Neutrophil (primary cell): ENCODE data around the gene HOXC10.

Experiments used
- H3K27ac ChIP-seq: fragments of 200-600 bp; sonication (generic); 2 replicates; pipeline ENCODE4 v1.5.1; 2016; ENCODE audit warnings: mild to moderate bottlenecking, moderate library complexity
- H3K27me3 ChIP-seq: fragments of 200-600 bp; sonication (generic); 2 replicates; pipeline ENCODE4 v1.6.0; 2016; ENCODE audit warnings: mild to moderate bottlenecking
- H3K36me3 ChIP-seq: fragments of 200-600 bp; sonication (generic); 2 replicates; pipeline ENCODE4 v1.5.1; 2017
- H3K4me1 ChIP-seq, 2 experiments: fragments of 200-600 bp in 1 of 2; sonication (generic) in 1 of 2; 1 replicate in 1 of 2; 2 replicates in 1 of 2; pipeline versions ENCODE4 v1.5.1 to v1.6.1; 2013 to 2016; ENCODE audit warnings: low read depth in 1 of 2, low read length in 1 of 2, mild to moderate bottlenecking in 1 of 2, moderate library complexity in 1 of 2; ENCODE audit not compliant: control insufficient read depth in 1 of 2, insufficient read depth in 1 of 2
- H3K4me3 ChIP-seq, 2 experiments: fragments of 200-600 bp in 1 of 2; sonication (generic) in 1 of 2; 1 replicate in 1 of 2; 2 replicates in 1 of 2; pipeline ENCODE4 v1.5.1; 2013 to 2016; ENCODE audit warnings: low read depth in 1 of 2, low read length in 1 of 2, mild to moderate bottlenecking in 1 of 2, moderate library complexity in 1 of 2
- H3K9me3 ChIP-seq: fragments of 200-600 bp; sonication (generic); 2 replicates; pipeline ENCODE4 v1.5.1; 2016
- CTCF ChIP-seq: fragments of 200-600 bp; sonication (generic); IDR thresholded peaks from 2 replicates; pipeline ENCODE4 v1.5.1; 2016; ENCODE audit warnings: antibody characterized with exemption

HOXC10 gene

GRCh38 chr12:54002915-54003389 is 18.0 kb downstream of the HOXC10 start:
- TF ChIP-seq CTCF: no peak
- Histone ChIP-seq H3K36me3 (no peaks in the 10 kb centered on the region), H3K9me3 (no peaks in the 10 kb centered on the region), H3K27me3 (peaks cover 100% of the 10 kb centered on the region), H3K4me1 (peaks cover 17 to 29% of the 10 kb centered on the region in 2 experiments), H3K27ac (no peak overlapping the region), H3K4me3 (no peak overlapping the region)

DNA sequence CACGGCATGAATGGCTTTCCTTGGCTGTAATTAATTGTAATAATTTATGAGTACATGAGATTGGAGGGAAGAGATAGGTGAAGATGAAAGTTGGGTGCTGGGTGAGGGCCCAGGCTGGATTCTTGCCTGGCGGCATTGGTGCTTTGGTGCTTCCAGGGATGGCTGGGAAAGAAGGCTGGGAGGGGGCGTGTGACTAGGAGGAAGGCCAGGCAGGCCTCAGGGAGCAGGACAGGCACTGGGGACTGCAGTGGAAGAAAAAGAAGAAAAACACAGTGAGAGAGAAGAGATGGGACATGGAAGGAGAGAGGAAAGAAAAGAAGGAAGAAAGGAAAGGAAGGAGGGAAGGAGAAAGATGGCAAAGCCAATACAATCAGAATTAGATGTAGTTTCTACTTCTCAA is 18.7 kb downstream of the HOXC10 start:
- no peak for TF ChIP-seq CTCF
- no peaks in the 10 kb centered on the region for H3K36me3 ChIP-seq
- peaks cover 17 to 29% of the 10 kb centered on the region in 2 experiments for H3K4me1 ChIP-seq
- peaks cover 100% of the 10 kb centered on the region for H3K27me3 ChIP-seq
- H3K27ac ChIP-seq: no peak overlapping the region
- no peak overlapping the region for H3K4me3 ChIP-seq
- H3K9me3 ChIP-seq: no peaks in the 10 kb centered on the region

DNA sequence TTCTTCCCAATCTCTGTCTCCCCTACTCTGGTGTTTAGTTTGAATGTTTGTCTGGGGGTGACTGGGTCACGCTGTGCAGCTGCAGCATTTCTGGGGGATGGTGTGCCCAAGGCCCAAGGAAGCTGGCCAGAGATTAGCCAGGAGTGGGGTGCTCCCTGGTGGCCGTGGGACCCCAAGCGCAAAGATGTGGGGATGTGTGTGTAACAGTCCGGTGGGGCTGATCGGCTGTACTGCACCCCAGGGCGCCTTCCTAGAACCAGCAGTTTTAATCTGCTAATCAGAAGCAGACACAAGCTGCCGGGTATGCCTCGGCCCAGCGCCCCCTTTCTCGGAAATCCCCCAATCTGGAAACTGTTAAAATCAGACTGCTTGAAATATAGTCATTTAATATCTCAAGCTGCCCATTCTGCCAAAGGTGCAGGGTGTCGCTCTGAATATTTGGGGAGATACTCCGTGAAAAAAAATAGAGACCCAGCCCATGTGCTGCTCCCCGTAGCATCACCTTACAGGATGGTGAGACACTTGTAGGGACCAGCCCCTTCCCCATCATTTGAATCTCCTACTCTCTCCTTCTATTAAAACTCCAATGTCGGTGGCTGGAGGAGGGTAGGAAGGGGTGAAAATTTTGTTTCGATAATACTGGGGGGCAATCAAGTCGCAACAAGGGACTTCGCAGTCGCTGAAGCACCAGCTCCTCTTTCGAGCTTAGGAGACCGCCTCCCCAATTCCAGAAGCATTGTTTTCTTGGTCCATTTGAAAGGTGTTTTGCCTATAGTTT is 19.3 kb downstream of the HOXC10 start:
- Histone ChIP-seq H3K4me3 (no peak overlapping the region), H3K36me3 (no peaks in the 10 kb centered on the region), H3K27me3 (peaks cover 100% of the 10 kb centered on the region), H3K27ac (no peak overlapping the region), H3K9me3 (no peaks in the 10 kb centered on the region), H3K4me1 (peaks cover 18 to 32% of the 10 kb centered on the region in 2 experiments)
- TF ChIP-seq CTCF: no peak

GRCh38 chr12:54004841-54005530 is 20.0 kb downstream of the HOXC10 start:
- Histone ChIP-seq H3K9me3 (no peaks in the 10 kb centered on the region), H3K27ac (no peak overlapping the region), H3K4me1 (peaks cover 21 to 32% of the 10 kb centered on the region in 2 experiments), H3K36me3 (no peaks in the 10 kb centered on the region), H3K4me3 (no peak overlapping the region), H3K27me3 (peaks cover 100% of the 10 kb centered on the region)
- no peak for TF ChIP-seq CTCF

GRCh38 chr12:54005531-54005852 is 20.5 kb downstream of the HOXC10 start:
- no peak overlapping the region for H3K27ac ChIP-seq
- no peak for TF ChIP-seq CTCF
- H3K4me1 ChIP-seq: peaks cover 21 to 27% of the 10 kb centered on the region in 2 experiments
- no peaks in the 10 kb centered on the region for H3K9me3 ChIP-seq
- H3K36me3 ChIP-seq: no peaks in the 10 kb centered on the region
- no peak overlapping the region for H3K4me3 ChIP-seq
- peaks cover 100% of the 10 kb centered on the region for H3K27me3 ChIP-seq
